ENCODE data around the gene TSPOAP1. TPM values are rescaled to one million over a fixed set of nuclear protein-coding genes. Genes with fewer than 3 reads are reported as not detected.

The TSPOAP1 gene
- total RNA-seq, 1 experiment from 2014 or later = 6.0 TPM

GRCh38 chr17:58265902-58266875 is 62.4 kb downstream of the TSPOAP1 start:
- no peaks in the 10 kb centered on the region for H3K9me3 Mint-ChIP-seq (ENCODE audit: unreplicated experiment)
- H3K36me3 Mint-ChIP-seq (ENCODE audit: insufficient read depth, unreplicated experiment) = no peaks in the 10 kb centered on the region
- H3K36me3 ChIP-seq (ENCODE audit: control insufficient read depth, insufficient read depth, low read length) = no peaks in the 10 kb centered on the region
- H3K4me1 ChIP-seq = no peaks in the 10 kb centered on the region
- no TSS peak for BruUV-seq (replicated peaks)
- no peak overlapping the region for H3K4me3 Mint-ChIP-seq (ENCODE audit: unreplicated experiment)
- no peaks in the 10 kb centered on the region for H3K9me3 ChIP-seq
- intact Hi-C loops (cut with micrococcal nuclease; ENCODE audit: unreplicated experiment) = no loop called here
- no peak for TF ChIP-seq CTCF (IDR thresholded peaks at IDR 0.05; ENCODE audit: insufficient read depth in 1 of 2, low read depth in 1 of 2, low read length in 1 of 2, severe bottlenecking in 1 of 2, unreplicated experiment in 1 of 2)
- no peaks in the 10 kb centered on the region for H3K4me1 Mint-ChIP-seq (ENCODE audit: low read depth, unreplicated experiment)
- ChIA-PET POLR2A (interaction anchor here (1.1 kb wide), 1 partner anchor 366 kb away, joined by 3 read pairs; no protein-coding TSS in a partner anchor), CTCF (no interaction called here)
- no peak for DNase-seq
- H3K27me3 ChIP-seq (replicated peaks; ENCODE audit: control insufficient read depth, insufficient read depth, low read length) = peaks cover 2% of the 10 kb centered on the region; the same call in 1 of the 2 replicates
- H3K27me3 Mint-ChIP-seq (ENCODE audit: insufficient read depth, unreplicated experiment) = peaks cover 33% of the 10 kb centered on the region
- no peak overlapping the region for H3K4me3 ChIP-seq (ENCODE audit: low read depth, low read length)
- no peak overlapping the region for H3K27ac Mint-ChIP-seq (ENCODE audit: unreplicated experiment)

GRCh38 chr17:58265271-58265670 is 63.3 kb downstream of the TSPOAP1 start:
- BruUV-seq (replicated peaks) = no TSS peak
- H3K4me3 ChIP-seq (ENCODE audit: low read depth, low read length) = no peak overlapping the region
- H3K4me3 Mint-ChIP-seq (ENCODE audit: unreplicated experiment) = no peak overlapping the region
- no peaks in the 10 kb centered on the region for H3K36me3 ChIP-seq (ENCODE audit: control insufficient read depth, insufficient read depth, low read length)
- DNase-seq = no peak
- no peaks in the 10 kb centered on the region for H3K9me3 ChIP-seq
- H3K27ac Mint-ChIP-seq (ENCODE audit: unreplicated experiment) = no peak overlapping the region
- no peaks in the 10 kb centered on the region for H3K4me1 Mint-ChIP-seq (ENCODE audit: low read depth, unreplicated experiment)
- ChIA-PET CTCF (no interaction called here), POLR2A (interaction anchor here (0.6 to 1.1 kb wide), 2 partner anchors 71 to 367 kb away, joined by 3 to 5 read pairs; no protein-coding TSS in a partner anchor)
- H3K27me3 Mint-ChIP-seq (ENCODE audit: insufficient read depth, unreplicated experiment) = peaks cover 40% of the 10 kb centered on the region
- no peaks in the 10 kb centered on the region for H3K9me3 Mint-ChIP-seq (ENCODE audit: unreplicated experiment)
- TF ChIP-seq CTCF (IDR thresholded peaks at IDR 0.05; ENCODE audit: insufficient read depth in 1 of 2, low read depth in 1 of 2, low read length in 1 of 2, severe bottlenecking in 1 of 2, unreplicated experiment in 1 of 2) = no peak
- H3K4me1 ChIP-seq = no peaks in the 10 kb centered on the region
- intact Hi-C loops (cut with micrococcal nuclease; ENCODE audit: unreplicated experiment) = no loop called here
- H3K36me3 Mint-ChIP-seq (ENCODE audit: insufficient read depth, unreplicated experiment) = no peaks in the 10 kb centered on the region
- H3K27me3 ChIP-seq (replicated peaks; ENCODE audit: control insufficient read depth, insufficient read depth, low read length) = peaks cover 2% of the 10 kb centered on the region; the same call in 1 of the 2 replicates

- H3K4me1 ChIP-seq = no peaks in the 10 kb centered on the region
- Mint-ChIP-seq H3K9me3 (ENCODE audit: unreplicated experiment) (no peaks in the 10 kb centered on the region), H3K36me3 (ENCODE audit: insufficient read depth, unreplicated experiment) (no peaks in the 10 kb centered on the region), H3K27me3 (ENCODE audit: insufficient read depth, unreplicated experiment) (peaks cover 43% of the 10 kb centered on the region), H3K4me3 (ENCODE audit: unreplicated experiment) (no peak overlapping the region), H3K4me1 (ENCODE audit: low read depth, unreplicated experiment) (no peaks in the 10 kb centered on the region), H3K27ac (ENCODE audit: unreplicated experiment) (no peak overlapping the region)
- no peaks in the 10 kb centered on the region for H3K36me3 ChIP-seq (ENCODE audit: control insufficient read depth, insufficient read depth, low read length)
- POLR2A ChIA-PET = interaction anchor here (0.6 kb wide), 1 partner anchor 71 kb away, joined by 5 read pairs; no protein-coding TSS in a partner anchor
- intact Hi-C loops (cut with micrococcal nuclease; ENCODE audit: unreplicated experiment) = no loop called here
- CTCF ChIA-PET = no interaction called here
- peaks cover 2% of the 10 kb centered on the region; the same call in 1 of the 2 replicates for H3K27me3 ChIP-seq (replicated peaks; ENCODE audit: control insufficient read depth, insufficient read depth, low read length)
- no peak for TF ChIP-seq CTCF (IDR thresholded peaks at IDR 0.05; ENCODE audit: insufficient read depth in 1 of 2, low read depth in 1 of 2, low read length in 1 of 2, severe bottlenecking in 1 of 2, unreplicated experiment in 1 of 2)
- no peak for DNase-seq
- H3K4me3 ChIP-seq (ENCODE audit: low read depth, low read length) = no peak overlapping the region
- no TSS peak for BruUV-seq (replicated peaks)
- H3K9me3 ChIP-seq = no peaks in the 10 kb centered on the region
These were observed 64.0 kb downstream of the TSPOAP1 start for GRCh38 chr17:58264407-58265103.
